Left renal pelvis (tissue), 4 donors: Measurements from ENCODE around the gene CTSF. TPM values are rescaled to one million over a fixed set of nuclear protein-coding genes. Genes with fewer than 3 reads are reported as not detected.
A peak's percentile ranks its signal among the peaks of the same experiment; 100 is the strongest.
"Not testable (repeated sequence)": the region's sequence is repeated elsewhere in the genome, so short reads cannot be mapped to it uniquely, and the experiment has no call there.

Experiments
- DNase-seq, 4 donors: peaks; one replicate each; pipeline ENCODE4 v3.0.0-alpha.2; 2013; ENCODE audit warnings: low read depth in 4 of 4, low spot score in 3 of 4
- polyA plus RNA-seq, 4 donors: library from polyadenylated mRNA; unstranded; fragments of 120-200 nt; gene quantifications; one replicate each; pipeline ENCODE4 v1.2.1, GENCODE V29; 2013; ENCODE audit not compliant: insufficient read length in 4 of 4

CTSF gene
- polyA plus RNA-seq, 4 donors: 93.0 to 112 (median 104) TPM

GRCh38 chr11:66591175-66591574, 22.8 kb upstream of the CTSF start:
- DNase-seq: no peak

GRCh38 chr11:66589996-66590675, 21.7 kb upstream of the CTSF start:
- no peak for DNase-seq

- DNase-seq: not testable (repeated sequence)
These were observed 20.9 kb upstream of the CTSF start for GRCh38 chr11:66589315-66589714.

- DNase-seq: no peak
These were observed 17.7 kb upstream of the CTSF start for GRCh38 chr11:66586136-66586535.

GRCh38 chr11:66585447-66585846, 17.0 kb upstream of the CTSF start:
- DNase-seq: not testable (repeated sequence)

GRCh38 chr11:66582565-66583147, 14.2 kb upstream of the CTSF start:
- DNase-seq: not testable (repeated sequence)

- DNase-seq: no peak
These were observed 12.9 kb upstream of the CTSF start for GRCh38 chr11:66581261-66581660.

GRCh38 chr11:66580803-66581202, 12.4 kb upstream of the CTSF start:
- no peak for DNase-seq

- DNase-seq: peak; percentile 38 to 56 (median 43)
These were observed 10.7 kb upstream of the CTSF start for GRCh38 chr11:66579017-66579606.

GRCh38 chr11:66570850-66571180, 2.4 kb upstream of the CTSF start:
- no peak for DNase-seq

GRCh38 chr11:66570079-66570849, 1.9 kb upstream of the CTSF start:
- DNase-seq: no peak

- no peak for DNase-seq
These were observed 670 bp upstream of the CTSF start for GRCh38 chr11:66569076-66569475.

GRCh38 chr11:66567787-66568123, 651 bp downstream of the CTSF start:
- DNase-seq: no peak

GRCh38 chr11:66566221-66566620, 2.2 kb downstream of the CTSF start:
- no peak for DNase-seq

GRCh38 chr11:66564984-66565383, 3.4 kb downstream of the CTSF start:
- DNase-seq: no peak

GRCh38 chr11:66564538-66564937, 3.9 kb downstream of the CTSF start:
- DNase-seq: no peak

GRCh38 chr11:66563832-66564231, 4.6 kb downstream of the CTSF start:
- no peak for DNase-seq

GRCh38 chr11:66562907-66563583, 5.4 kb downstream of the CTSF start:
- no peak for DNase-seq

GRCh38 chr11:66562275-66562674, 6.1 kb downstream of the CTSF start:
- no peak for DNase-seq

- no peak for DNase-seq
These were observed 6.5 kb downstream of the CTSF start for GRCh38 chr11:66561975-66562248.

- no peak for DNase-seq
These were observed 7.0 kb downstream of the CTSF start for GRCh38 chr11:66561178-66561974.
